LNCaP clone FGC (cell line): ENCODE results near the gene MYBL2.

ENCODE experiments used
- DNase-seq: peaks from one replicate; pipeline ENCODE4 v3.0.0-alpha.2; 2011; ENCODE audit warnings: low read depth
- H3K4me3 ChIP-seq: 2 replicates; pipeline ENCODE4 v1.5.1; 2011; ENCODE audit warnings: mild to moderate bottlenecking, low read depth, low read length, control low read depth
- TF ChIP-seq, protein P1 (sequence below): IDR thresholded peaks from 2 replicates; pipeline ENCODE4 v1.5.1; 2012; ENCODE audit warnings: mild to moderate bottlenecking; ENCODE audit not compliant: control insufficient read depth, insufficient read depth; ENCODE audit errors: extremely low read depth

Gene MYBL2

DNA sequence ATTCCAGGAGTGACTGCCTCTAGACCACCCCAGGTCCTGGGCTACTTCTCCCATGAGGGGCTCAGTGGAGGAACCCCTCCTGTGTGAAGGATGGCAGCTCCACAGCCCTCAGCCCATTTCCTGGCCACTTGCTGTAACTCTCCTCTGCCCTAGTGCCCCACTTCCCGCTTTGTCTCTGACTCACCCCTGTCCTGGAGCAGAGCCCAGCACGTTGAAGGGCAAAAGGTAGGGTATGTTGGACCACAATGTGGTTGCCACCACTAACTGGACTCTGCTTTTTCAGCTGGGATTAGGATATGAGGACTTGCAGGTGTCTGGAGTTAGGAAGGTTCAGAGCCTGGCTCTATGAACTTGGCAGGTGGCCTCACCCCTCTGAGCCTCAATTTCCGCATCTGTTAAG is 2.4 kb downstream of the MYBL2 start:
- DNase-seq: no peak
- TF ChIP-seq, protein P1, sequence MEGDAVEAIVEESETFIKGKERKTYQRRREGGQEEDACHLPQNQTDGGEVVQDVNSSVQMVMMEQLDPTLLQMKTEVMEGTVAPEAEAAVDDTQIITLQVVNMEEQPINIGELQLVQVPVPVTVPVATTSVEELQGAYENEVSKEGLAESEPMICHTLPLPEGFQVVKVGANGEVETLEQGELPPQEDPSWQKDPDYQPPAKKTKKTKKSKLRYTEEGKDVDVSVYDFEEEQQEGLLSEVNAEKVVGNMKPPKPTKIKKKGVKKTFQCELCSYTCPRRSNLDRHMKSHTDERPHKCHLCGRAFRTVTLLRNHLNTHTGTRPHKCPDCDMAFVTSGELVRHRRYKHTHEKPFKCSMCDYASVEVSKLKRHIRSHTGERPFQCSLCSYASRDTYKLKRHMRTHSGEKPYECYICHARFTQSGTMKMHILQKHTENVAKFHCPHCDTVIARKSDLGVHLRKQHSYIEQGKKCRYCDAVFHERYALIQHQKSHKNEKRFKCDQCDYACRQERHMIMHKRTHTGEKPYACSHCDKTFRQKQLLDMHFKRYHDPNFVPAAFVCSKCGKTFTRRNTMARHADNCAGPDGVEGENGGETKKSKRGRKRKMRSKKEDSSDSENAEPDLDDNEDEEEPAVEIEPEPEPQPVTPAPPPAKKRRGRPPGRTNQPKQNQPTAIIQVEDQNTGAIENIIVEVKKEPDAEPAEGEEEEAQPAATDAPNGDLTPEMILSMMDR: no peak
- no peak overlapping the region for H3K4me3 ChIP-seq

GRCh38 chr20:43670423-43670822 is 3.5 kb downstream of the MYBL2 start:
- TF ChIP-seq, protein P1: no peak
- H3K4me3 ChIP-seq: no peak overlapping the region

DNA sequence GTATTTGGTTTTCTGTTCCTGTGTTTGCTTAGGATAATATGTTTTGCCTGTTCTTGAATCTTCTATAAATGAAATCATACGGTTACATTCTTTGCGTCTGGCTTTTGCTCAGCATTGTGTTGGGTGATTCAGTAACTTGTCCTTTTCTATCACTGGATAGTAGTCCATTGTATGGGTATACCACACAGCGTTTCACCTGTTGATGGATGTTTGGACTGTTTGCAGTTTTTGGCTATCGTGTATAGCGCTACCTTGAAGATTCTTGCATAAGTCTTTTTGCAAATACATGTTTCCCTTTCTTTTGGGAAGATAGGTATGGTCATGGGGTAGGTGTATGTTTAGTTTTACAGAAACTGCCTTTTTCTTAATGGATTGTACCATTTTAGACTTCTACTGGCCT is 9.5 kb downstream of the MYBL2 start:
- H3K4me3 ChIP-seq: no peak overlapping the region

More at GRCh38 chr20:43670423-43670822, 3.5 kb downstream of the MYBL2 start:
- no peak for DNase-seq

DNA sequence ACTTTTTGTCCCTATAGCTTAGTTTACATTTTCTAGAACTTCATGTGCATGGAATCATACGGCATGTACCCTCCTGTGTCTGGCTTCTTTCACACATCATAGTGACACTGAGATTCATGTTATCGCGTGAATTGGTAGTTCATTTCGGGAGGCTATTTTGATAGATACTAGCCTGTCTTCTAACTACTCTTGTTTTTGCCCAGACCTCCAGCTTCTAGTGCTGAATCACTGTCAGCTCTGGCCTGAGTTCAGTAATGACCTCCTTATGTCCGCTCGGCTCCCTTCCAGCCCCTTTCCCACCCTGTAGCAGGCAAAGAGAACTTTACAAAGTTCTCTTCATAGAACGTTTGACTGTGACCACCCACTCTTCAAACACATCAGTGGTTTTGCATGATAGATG is 14.1 kb downstream of the MYBL2 start:
- DNase-seq: no peak
- H3K4me3 ChIP-seq: no peak overlapping the region
- TF ChIP-seq, protein P1: no peak

More for the DNA sequence above, 9.5 kb downstream of the MYBL2 start:
- TF ChIP-seq, protein P1: no peak
- DNase-seq: no peak

DNA sequence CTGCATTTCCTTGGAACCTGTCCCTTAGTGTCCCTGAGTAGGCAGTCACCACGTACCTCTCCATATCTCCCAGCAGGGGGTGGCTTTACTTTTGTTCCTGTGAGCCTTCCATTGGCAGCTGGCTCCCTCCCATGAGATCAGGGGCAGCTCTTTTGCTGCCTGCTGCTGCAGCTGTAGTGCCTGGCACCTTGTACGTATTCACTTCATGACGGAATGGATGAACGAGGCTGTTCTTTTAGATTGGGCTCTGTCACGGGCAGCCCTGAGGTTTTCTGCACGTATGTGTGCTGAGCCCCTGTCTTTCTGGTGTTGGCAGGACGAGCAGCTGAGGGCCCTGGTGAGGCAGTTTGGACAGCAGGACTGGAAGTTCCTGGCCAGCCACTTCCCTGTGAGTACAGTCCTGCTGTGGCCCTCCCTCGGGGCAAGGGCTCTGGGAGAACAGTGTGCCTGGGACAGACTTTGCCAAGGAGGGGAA is 14.6 kb downstream of the MYBL2 start:
- no peak overlapping the region for H3K4me3 ChIP-seq
- TF ChIP-seq, protein P1: peak; percentile 11; the same call in 1 of the 2 replicates

DNA sequence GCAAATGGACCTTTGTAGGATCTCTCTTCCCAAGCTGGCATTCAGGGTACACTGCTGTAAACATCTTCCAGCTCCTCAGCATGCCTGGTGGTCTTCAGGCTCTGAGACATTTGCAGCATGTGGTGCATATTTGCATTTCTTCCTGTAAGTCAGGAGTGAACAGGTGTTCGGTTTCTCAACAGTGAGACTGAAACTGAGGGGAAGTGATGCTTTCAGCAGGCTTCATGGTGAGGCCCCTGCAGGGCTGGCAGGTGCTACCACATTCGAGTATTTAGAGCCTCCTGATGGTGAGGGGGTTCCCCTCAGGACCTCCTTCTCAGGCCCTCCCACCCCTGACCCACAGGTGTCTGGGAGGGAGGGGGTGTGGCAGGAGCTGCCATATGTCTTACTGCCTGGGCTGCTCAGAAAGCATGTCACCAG is 15.1 kb downstream of the MYBL2 start:
- TF ChIP-seq, protein P1: no peak
- H3K4me3 ChIP-seq: no peak overlapping the region
- DNase-seq: no peak

More for the DNA sequence above, 14.6 kb downstream of the MYBL2 start:
- peak; percentile 50 for DNase-seq

DNA sequence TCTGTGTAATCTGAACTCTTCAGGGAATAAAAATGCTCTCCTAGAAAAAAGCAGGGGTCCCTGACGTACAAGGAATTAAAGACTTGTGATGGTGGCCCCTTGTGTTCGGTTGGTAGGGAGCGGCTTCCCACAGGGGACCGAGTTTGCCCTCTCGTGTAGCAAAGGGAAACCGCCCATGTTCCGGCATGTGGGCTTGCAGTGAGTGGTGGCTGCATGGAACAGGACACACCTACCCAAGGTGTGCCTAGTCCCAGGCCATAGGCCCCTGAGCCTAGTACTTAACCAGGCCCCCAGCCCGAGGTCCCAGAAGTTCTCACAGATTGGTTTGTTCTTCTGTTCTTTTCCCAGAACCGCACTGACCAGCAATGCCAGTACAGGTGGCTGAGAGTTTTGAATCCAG is 15.5 kb downstream of the MYBL2 start:
- no peak for DNase-seq
- no peak overlapping the region for H3K4me3 ChIP-seq
- TF ChIP-seq, protein P1: no peak
